Adipose tissue (tissue), 3 donors: ENCODE data around the gene NSUN6. TPM values are rescaled to one million over a fixed set of nuclear protein-coding genes. Genes with fewer than 3 reads are reported as not detected.
"Not testable (repeated sequence)": the region's sequence is repeated elsewhere in the genome, so short reads cannot be mapped to it uniquely, and the experiment has no call there.

Experiments
- H3K27ac ChIP-seq: one replicate; pipeline ENCODE4 v1.5.1; 2013; ENCODE audit warnings: low read depth, low read length
- WGBS, 3 donors: extraction: QIAGEN DNeasy Blood & Tissue Kit; methylation state at CpG; one replicate each; pipeline ENCODE4 v1.1.7; 2013; 5-methylcytosine and 5-hydroxymethylcytosine counted together
- polyA plus RNA-seq, 3 donors: library from polyadenylated mRNA; stranded (reverse); fragments of 200-250 nt; gene quantifications; one replicate each; pipeline ENCODE4 v1.2.3, GENCODE V29; 2013
- donor health status: healthy with polysubstance abuse.
- donor health status: Bipolar disorder and iron deficiency.
- donor health status: healthy.

Gene NSUN6
- polyA plus RNA-seq, 3 donors = 4.1 to 7.0 (median 6.3) TPM

- H3K27ac ChIP-seq = no peak overlapping the region
- 84 to 96% (median 96%) methylated on average over 2 of the region's 2 CpGs for WGBS, 3 donors
These were observed 13.6 kb upstream of the NSUN6 start for GRCh38 chr10:18664841-18665478.

GRCh38 chr10:18660816-18661431 lies 9.5 kb upstream of the NSUN6 start:
- WGBS, 3 donors = 67 to 90% (median 87%) methylated on average over 19 of the region's 19 CpGs
- no peak overlapping the region for H3K27ac ChIP-seq

GRCh38 chr10:18659819-18660535 lies 8.6 kb upstream of the NSUN6 start:
- H3K27ac ChIP-seq = peak overlapping the region; percentile 36
- 0 to 1% (median 1%) methylated on average over 23 of the region's 23 CpGs for WGBS, 3 donors

GRCh38 chr10:18659125-18659818 lies 7.9 kb upstream of the NSUN6 start, which contains the start of gene ARL5B:
ARL5B (plus strand) TSS chr10:18659431; CDS start chr10:18659638, 207 bp downstream.
- peak within 1 kb of the TSS; percentile 36 for H3K27ac ChIP-seq
- WGBS, 3 donors = 0% methylated on average over 66 to 72 of the region's 72 CpGs

GRCh38 chr10:18658271-18659124 lies 7.1 kb upstream of the NSUN6 start:
- 7 to 22% (median 17%) methylated on average over 23 of the region's 23 CpGs for WGBS, 3 donors
- H3K27ac ChIP-seq = peak overlapping the region; percentile 31

- 88 to 93% (median 88%) methylated on average over 3 of the region's 3 CpGs for WGBS, 3 donors
- H3K27ac ChIP-seq = no peak overlapping the region
These were observed 5.3 kb upstream of the NSUN6 start for GRCh38 chr10:18656724-18657123.

GRCh38 chr10:18653112-18653511 lies 1.7 kb upstream of the NSUN6 start:
- H3K27ac ChIP-seq = no peak overlapping the region
- WGBS, 3 donors = 93 to 94% (median 93%) methylated on average over 3 of the region's 3 CpGs

GRCh38 chr10:18650404-18650997 lies 886 bp downstream of the NSUN6 start:
- H3K27ac ChIP-seq = no peak overlapping the region
- 5 to 13% (median 12%) methylated on average over 6 of the region's 6 CpGs for WGBS, 3 donors

GRCh38 chr10:18649364-18649959 lies 1.9 kb downstream of the NSUN6 start:
- no peak overlapping the region for H3K27ac ChIP-seq
- 49 to 80% (median 74%) methylated on average over 7 of the region's 7 CpGs for WGBS, 3 donors

GRCh38 chr10:18647945-18648344 lies 3.4 kb downstream of the NSUN6 start:
- 89 to 100% (median 97%) methylated on average over 3 of the region's 3 CpGs for WGBS, 3 donors
- H3K27ac ChIP-seq = no peak overlapping the region

GRCh38 chr10:18647151-18647550 lies 4.2 kb downstream of the NSUN6 start:
- WGBS, 3 donors = 94 to 96% (median 95%) methylated on average over 2 of the region's 2 CpGs
- no peak overlapping the region for H3K27ac ChIP-seq

- H3K27ac ChIP-seq = not testable (repeated sequence)
- WGBS, 3 donors = 61 to 97% (median 93%) methylated on average over 2 of the region's 2 CpGs
These were observed 11.7 kb downstream of the NSUN6 start for GRCh38 chr10:18639719-18640118.

- not testable (repeated sequence) for H3K27ac ChIP-seq
These were observed 14.0 kb downstream of the NSUN6 start for GRCh38 chr10:18637400-18637799.

GRCh38 chr10:18635995-18636394 lies 15.4 kb downstream of the NSUN6 start:
- no peak overlapping the region for H3K27ac ChIP-seq
- WGBS, 3 donors = 58 to 97% (median 94%) methylated on average over 4 of the region's 4 CpGs

More at GRCh38 chr10:18637400-18637799, 14.0 kb downstream of the NSUN6 start:
- WGBS, 3 donors = 43 to 89% (median 83%) methylated on average over 1 of the region's 1 CpG

- not testable (repeated sequence) for H3K27ac ChIP-seq
- WGBS, 3 donors = 76 to 92% (median 88%) methylated on average over 2 of the region's 3 CpGs
These were observed 18.9 kb downstream of the NSUN6 start for GRCh38 chr10:18632500-18632899.

- 4 to 11% (median 5%) methylated on average over 25 of the region's 25 CpGs for WGBS, 3 donors
- not testable (repeated sequence) for H3K27ac ChIP-seq
These were observed 23.9 kb downstream of the NSUN6 start for GRCh38 chr10:18627452-18628018.

GRCh38 chr10:18625886-18626285 lies 25.5 kb downstream of the NSUN6 start:
- no peak overlapping the region for H3K27ac ChIP-seq
- 86 to 96% (median 94%) methylated on average over 5 of the region's 5 CpGs for WGBS, 3 donors
